ENCODE data around the gene CLEC4D.

DNA sequence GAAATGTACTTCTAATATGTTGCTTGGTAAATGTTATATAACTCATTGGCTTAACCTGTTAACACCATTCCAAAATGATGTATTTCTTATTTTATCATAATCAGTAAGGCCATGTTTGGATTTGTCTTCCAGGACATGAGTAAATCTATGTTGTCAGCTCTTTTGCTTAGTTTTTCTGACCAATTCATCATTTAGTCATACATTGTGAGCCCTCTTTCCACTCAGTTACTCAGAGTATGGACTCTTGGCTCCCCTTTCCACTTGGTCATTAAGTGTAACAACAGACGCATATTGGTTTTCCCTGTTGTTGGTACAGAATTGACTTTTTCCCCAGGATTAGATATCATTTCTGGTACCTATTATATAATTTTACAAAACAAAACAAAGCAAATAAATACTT, 9.0 kb upstream of the CLEC4D start:
- TF ChIP-seq RAD21 (IDR thresholded peaks at IDR 0.05; ENCODE audit: low read depth) (no peak), EP300 (IDR thresholded peaks at IDR 0.05; ENCODE audit: borderline replicate concordance) (no peak), TCF12 (IDR thresholded peaks at IDR 0.05; ENCODE audit: low read depth) (no peak), CEBPB (IDR thresholded peaks at IDR 0.05) (no peak), TAF1 (IDR thresholded peaks at IDR 0.05; ENCODE audit: low read depth) (no peak), YY1 (IDR thresholded peaks at IDR 0.05; ENCODE audit: low read depth) (no peak), TEAD4 (IDR thresholded peaks at IDR 0.05) (no peak)
- TF ChIP-seq, protein P1, sequence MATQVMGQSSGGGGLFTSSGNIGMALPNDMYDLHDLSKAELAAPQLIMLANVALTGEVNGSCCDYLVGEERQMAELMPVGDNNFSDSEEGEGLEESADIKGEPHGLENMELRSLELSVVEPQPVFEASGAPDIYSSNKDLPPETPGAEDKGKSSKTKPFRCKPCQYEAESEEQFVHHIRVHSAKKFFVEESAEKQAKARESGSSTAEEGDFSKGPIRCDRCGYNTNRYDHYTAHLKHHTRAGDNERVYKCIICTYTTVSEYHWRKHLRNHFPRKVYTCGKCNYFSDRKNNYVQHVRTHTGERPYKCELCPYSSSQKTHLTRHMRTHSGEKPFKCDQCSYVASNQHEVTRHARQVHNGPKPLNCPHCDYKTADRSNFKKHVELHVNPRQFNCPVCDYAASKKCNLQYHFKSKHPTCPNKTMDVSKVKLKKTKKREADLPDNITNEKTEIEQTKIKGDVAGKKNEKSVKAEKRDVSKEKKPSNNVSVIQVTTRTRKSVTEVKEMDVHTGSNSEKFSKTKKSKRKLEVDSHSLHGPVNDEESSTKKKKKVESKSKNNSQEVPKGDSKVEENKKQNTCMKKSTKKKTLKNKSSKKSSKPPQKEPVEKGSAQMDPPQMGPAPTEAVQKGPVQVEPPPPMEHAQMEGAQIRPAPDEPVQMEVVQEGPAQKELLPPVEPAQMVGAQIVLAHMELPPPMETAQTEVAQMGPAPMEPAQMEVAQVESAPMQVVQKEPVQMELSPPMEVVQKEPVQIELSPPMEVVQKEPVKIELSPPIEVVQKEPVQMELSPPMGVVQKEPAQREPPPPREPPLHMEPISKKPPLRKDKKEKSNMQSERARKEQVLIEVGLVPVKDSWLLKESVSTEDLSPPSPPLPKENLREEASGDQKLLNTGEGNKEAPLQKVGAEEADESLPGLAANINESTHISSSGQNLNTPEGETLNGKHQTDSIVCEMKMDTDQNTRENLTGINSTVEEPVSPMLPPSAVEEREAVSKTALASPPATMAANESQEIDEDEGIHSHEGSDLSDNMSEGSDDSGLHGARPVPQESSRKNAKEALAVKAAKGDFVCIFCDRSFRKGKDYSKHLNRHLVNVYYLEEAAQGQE (IDR thresholded peaks at IDR 0.05; ENCODE audit: low read depth), result no peak
